Aorta (tissue), 5 donors: ENCODE measurements around the gene ATP5F1C. TPM values are rescaled to one million over a fixed set of nuclear protein-coding genes. Genes with fewer than 3 reads are reported as not detected.

Experiments
- ATAC-seq: fragments of 200-7000 bp; cut with Tn5 transposase; one replicate; pipeline ENCODE4 v1.9.1; 2022; ENCODE audit warnings: moderate library complexity; ENCODE audit not compliant: low FRiP score
- DNase-seq, 2 donors: peaks; one replicate each; pipeline ENCODE4 v3.0.0-alpha.2; 2020
- H3K27ac ChIP-seq, 2 donors: one replicate each; pipeline ENCODE4 v1.5.1; 2013; ENCODE audit warnings: low read length in 2 of 2, mild to moderate bottlenecking in 2 of 2, moderate library complexity in 2 of 2, control low read depth in 1 of 2, inconsistent platforms in 1 of 2, low read depth in 1 of 2
- H3K27me3 ChIP-seq, 2 donors: one replicate each; pipeline ENCODE4 v1.6.1; 2013; ENCODE audit warnings: control low read depth in 1 of 2, low read length in 1 of 2, mild to moderate bottlenecking in 1 of 2, moderate library complexity in 1 of 2; ENCODE audit not compliant: insufficient read depth in 2 of 2, control insufficient read depth in 1 of 2
- H3K36me3 ChIP-seq, 2 donors: one replicate each; pipeline ENCODE4 v1.6.1; 2013; ENCODE audit warnings: control low read depth in 1 of 2, low read length in 1 of 2, mild to moderate bottlenecking in 1 of 2; ENCODE audit not compliant: insufficient read depth in 2 of 2, control insufficient read depth in 1 of 2
- H3K4me1 ChIP-seq, 2 donors: one replicate each; pipeline ENCODE4 v1.6.1; 2013; ENCODE audit warnings: low read length in 2 of 2, control low read depth in 1 of 2, mild to moderate bottlenecking in 1 of 2, moderate library complexity in 1 of 2; ENCODE audit not compliant: insufficient read depth in 2 of 2, control insufficient read depth in 1 of 2
- H3K4me3 ChIP-seq, 2 donors: one replicate each; pipeline ENCODE4 v1.5.1; 2013; ENCODE audit warnings: low read length in 2 of 2, control low read depth in 1 of 2, mild to moderate bottlenecking in 1 of 2
- H3K9me3 ChIP-seq: one replicate; pipeline ENCODE4 v1.6.1; 2013; ENCODE audit warnings: mild to moderate bottlenecking, low read length; ENCODE audit not compliant: control insufficient read depth
- WGBS, 2 donors: extraction: QIAGEN DNeasy Blood & Tissue Kit; methylation state at CpG; one replicate each; pipeline ENCODE4 v1.1.7; 2013; 5-methylcytosine and 5-hydroxymethylcytosine counted together
- intact Hi-C, 2 donors: fragments of 100-400 bp; cut with DNase I; formaldehyde crosslinking; loops; one replicate each; pipeline versions ENCODE4 v1.14.2 to v1.15.0; 2022
- polyA plus RNA-seq, 2 donors: library from polyadenylated mRNA; stranded (reverse); fragments of 200-250 nt; gene quantifications; one replicate each; pipeline ENCODE4 v1.2.3, GENCODE V29; 2013
- total RNA-seq, 2 donors: library from RNA; stranded (reverse); fragmentation: NEBNext Ultra II Directional; extraction: Animal tissue kit (Norgen Biotek cat#: 25700); gene quantifications; one replicate each; pipeline ENCODE4 v1.2.1, GENCODE V29; 2021
- donor health status: healthy with polysubstance abuse.
- donor health status: Bipolar disorder and iron deficiency.
- donor health status: DM: no; HTN: no; CAD: no.
- donor health status: DM: no; HTN: no; CAD: no.
- donor health status: DM: yes; HTN: yes; CAD: no.

ATP5F1C gene
- total and polyA plus RNA-seq, 4 donors: 133 to 306 (median 174) TPM

- DNase-seq (no peak), ATAC-seq (no peak)
- intact Hi-C loops: no loop called here
- 78 to 86% methylated on average over 1 of the region's 1 CpG for WGBS, 2 donors
- Histone ChIP-seq H3K27ac (no peak overlapping the region), H3K4me3 (no peak overlapping the region), H3K9me3 (no peaks in the 10 kb centered on the region), H3K36me3 (no peaks in the 10 kb centered on the region), H3K27me3 (no peaks in the 10 kb centered on the region), H3K4me1 (no peaks in the 10 kb centered on the region)
Measured at GRCh38 chr10:7846591-7846990, 58.6 kb downstream of the ATP5F1C start.

- Histone ChIP-seq H3K4me1 (no peaks in the 10 kb centered on the region), H3K27me3 (no peaks in the 10 kb centered on the region), H3K36me3 (no peaks in the 10 kb centered on the region), H3K9me3 (no peaks in the 10 kb centered on the region), H3K4me3 (no peak overlapping the region), H3K27ac (no peak overlapping the region)
- no peak for ATAC-seq
- intact Hi-C loops: no loop called here
- WGBS, 2 donors: 77 to 84% methylated on average over 4 of the region's 4 CpGs
- DNase-seq: no peak
Measured at GRCh38 chr10:7853226-7853842, 65.4 kb downstream of the ATP5F1C start.

DNA sequence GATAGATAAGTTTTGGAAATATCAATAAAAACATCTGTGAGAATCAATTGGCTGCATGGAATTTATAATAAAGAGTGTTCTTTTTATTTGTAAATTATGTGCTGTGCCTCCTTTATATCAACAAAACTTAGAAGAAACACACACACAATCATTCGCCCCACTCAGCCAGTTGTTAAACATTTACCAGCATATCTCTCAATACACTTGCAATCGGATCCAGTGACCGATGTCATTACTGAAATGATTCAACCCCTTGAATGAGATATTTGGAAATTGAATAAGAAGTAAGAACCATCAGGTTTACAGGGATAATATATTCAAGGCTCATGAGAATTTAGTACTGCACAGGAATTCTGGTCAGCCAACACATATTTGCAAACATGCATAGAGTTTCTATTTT, 65.9 kb downstream of the ATP5F1C start:
- H3K27ac ChIP-seq: no peak overlapping the region
- no peak overlapping the region for H3K4me3 ChIP-seq
- 93 to 94% methylated on average over 3 of the region's 3 CpGs for WGBS, 2 donors
- DNase-seq (no peak), ATAC-seq (no peak)
- no peaks in the 10 kb centered on the region for H3K36me3 ChIP-seq
- no peaks in the 10 kb centered on the region for H3K4me1 ChIP-seq
- H3K27me3 ChIP-seq: no peaks in the 10 kb centered on the region
- intact Hi-C loops: no loop called here
- H3K9me3 ChIP-seq: no peaks in the 10 kb centered on the region

- H3K27me3 ChIP-seq: no peaks in the 10 kb centered on the region
- H3K36me3 ChIP-seq: no peaks in the 10 kb centered on the region
- no peak for DNase-seq
- H3K4me1 ChIP-seq: no peaks in the 10 kb centered on the region
- ATAC-seq: no peak
- H3K9me3 ChIP-seq: no peaks in the 10 kb centered on the region
- intact Hi-C loops: no loop called here
- H3K4me3 ChIP-seq: no peak overlapping the region
- 92 to 94% methylated on average over 4 of the region's 4 CpGs for WGBS, 2 donors
- H3K27ac ChIP-seq: no peak overlapping the region
Measured at GRCh38 chr10:7855205-7855604, 67.2 kb downstream of the ATP5F1C start.

GRCh38 chr10:7856678-7857077, 68.7 kb downstream of the ATP5F1C start:
- Histone ChIP-seq H3K27ac (no peak overlapping the region), H3K9me3 (no peaks in the 10 kb centered on the region), H3K4me3 (no peak overlapping the region), H3K4me1 (no peaks in the 10 kb centered on the region), H3K36me3 (no peaks in the 10 kb centered on the region), H3K27me3 (no peaks in the 10 kb centered on the region)
- intact Hi-C loops: no loop called here
- WGBS, 2 donors: 48 to 57% methylated on average over 4 of the region's 4 CpGs
- no peak for ATAC-seq
- DNase-seq: no peak

DNA sequence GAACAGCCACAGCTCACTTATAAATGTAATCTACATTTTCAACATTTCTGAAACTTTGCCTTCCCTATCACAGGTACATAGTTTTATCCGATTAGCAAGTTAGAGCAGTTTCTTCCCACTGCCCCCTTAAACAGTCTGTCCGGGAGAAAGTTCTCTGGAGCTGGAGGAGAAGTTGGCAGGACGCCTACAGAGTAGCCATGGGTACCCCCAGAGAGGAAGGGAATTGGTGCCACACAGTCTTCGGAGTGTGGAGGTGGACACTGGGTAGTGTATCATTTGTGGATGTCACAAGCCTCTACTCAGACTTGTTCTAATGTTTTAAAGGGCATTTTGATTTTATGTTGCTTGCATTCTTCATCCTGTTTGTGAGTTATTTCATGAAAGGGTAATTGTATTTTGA, 69.3 kb downstream of the ATP5F1C start:
- intact Hi-C loops: no loop called here
- no peak overlapping the region for H3K27ac ChIP-seq
- H3K9me3 ChIP-seq: no peaks in the 10 kb centered on the region
- no peak overlapping the region for H3K4me3 ChIP-seq
- WGBS, 2 donors: 33 to 35% methylated on average over 4 of the region's 4 CpGs
- no peaks in the 10 kb centered on the region for H3K4me1 ChIP-seq
- no peaks in the 10 kb centered on the region for H3K27me3 ChIP-seq
- DNase-seq: no peak
- no peaks in the 10 kb centered on the region for H3K36me3 ChIP-seq
- ATAC-seq: no peak

Other genes starting within 250 kb of the ATP5F1C start
- 10 to 100 TPM; 23.3 to 45.0 TPM for gene ITIH5, start 121.2 kb upstream of the ATP5F1C start, total RNA-seq
- gene ITIH5, start 121.2 kb upstream of the ATP5F1C start, polyA plus RNA-seq: 1 to 10 TPM; 3.8 to 9.1 TPM
- under 1 TPM; 0.10 to 0.48 TPM for gene ITIH2, start 84.9 kb upstream of the ATP5F1C start, total RNA-seq
- gene ITIH2, start 84.9 kb upstream of the ATP5F1C start, polyA plus RNA-seq: not detected
- gene KIN, start 184 bp upstream of the ATP5F1C start, total RNA-seq: 10 to 100 TPM; 13.4 TPM
- 1 to 10 TPM; 2.3 to 9.3 TPM for gene KIN, start 184 bp upstream of the ATP5F1C start, polyA plus RNA-seq
- 10 to 100 TPM; 10.5 to 11.4 TPM for gene TAF3, start 30.3 kb downstream of the ATP5F1C start, total RNA-seq
- 1 to 10 TPM; 3.4 to 6.7 TPM for gene TAF3, start 30.3 kb downstream of the ATP5F1C start, polyA plus RNA-seq